Naive thymus-derived CD4-positive, alpha-beta T cell (primary cell): ENCODE data around the gene SHISA5. TPM values are rescaled to one million over a fixed set of nuclear protein-coding genes. Genes with fewer than 3 reads are reported as not detected.

Experiments
- ATAC-seq: fragments of 150-1000 bp; cut with Tn5 transposase; 2 replicates; pipeline ENCODE4 v1.10.0; 2021; ENCODE audit warnings: mild to moderate bottlenecking, moderate library complexity
- CTCF ChIA-PET: fragments of 350-600 bp; sonication (Branson Sonifier 250); formaldehyde crosslinking; loops from one replicate; lab custom pipeline; 2021; ENCODE audit warnings: antibody characterized with exemption; lab: Charles Lee
- POLR2A ChIA-PET: fragments of 350-600 bp; sonication (Branson Sonifier 250); formaldehyde crosslinking; loops from one replicate; lab custom pipeline; 2021; ENCODE audit warnings: antibody characterized with exemption, inconsistent platforms; lab: Charles Lee
- DNase-seq, 9 donors: peaks; one replicate each; pipeline versions ENCODE4 v3.0.0 to v3.0.0-alpha.2; 2020 to 2022; ENCODE audit warnings: mixed read lengths in 1 of 9
- H3K27ac ChIP-seq: one replicate; pipeline ENCODE4 v1.7.0; 2013; ENCODE audit warnings: mild to moderate bottlenecking, low read depth, low read length, moderate library complexity
- H3K27me3 ChIP-seq, 2 donors: one replicate each; pipeline ENCODE4 v1.7.0; 2013; ENCODE audit warnings: low read length in 2 of 2, mild to moderate bottlenecking in 2 of 2, moderate library complexity in 2 of 2; ENCODE audit not compliant: control insufficient read depth in 2 of 2, insufficient read depth in 2 of 2
- H3K36me3 ChIP-seq, 3 experiments: 1 replicate in 2 of 3; 2 replicates in 1 of 3; pipeline ENCODE4 v1.7.0; 2013; ENCODE audit warnings: low read length in 3 of 3, mild to moderate bottlenecking in 3 of 3, moderate library complexity in 1 of 3; ENCODE audit not compliant: insufficient read depth in 3 of 3, control insufficient read depth in 2 of 3
- H3K4me1 ChIP-seq, 2 donors: one replicate each; pipeline ENCODE4 v1.7.0; 2013; ENCODE audit warnings: low read length in 2 of 2, mild to moderate bottlenecking in 2 of 2, moderate library complexity in 1 of 2; ENCODE audit not compliant: control insufficient read depth in 2 of 2, insufficient read depth in 2 of 2
- H3K4me3 ChIP-seq: 2 replicates; pipeline ENCODE4 v1.7.0; 2013; ENCODE audit warnings: mild to moderate bottlenecking, low read length
- H3K9me3 ChIP-seq, 3 experiments: 1 replicate in 2 of 3; 2 replicates in 1 of 3; pipeline ENCODE4 v1.7.0; 2013; ENCODE audit warnings: low read length in 3 of 3; ENCODE audit not compliant: control insufficient read depth in 2 of 3
- H3K27ac Mint-ChIP-seq, 9 donors: one replicate each; pipeline ENCODE4 v1.8.0; 2020 to 2022; ENCODE audit warnings: mixed read lengths in 9 of 9, mild to moderate bottlenecking in 8 of 9, moderate library complexity in 5 of 9, inconsistent platforms in 2 of 9
- H3K27me3 Mint-ChIP-seq, 5 donors: one replicate each; pipeline ENCODE4 v1.8.0; 2021 to 2022; ENCODE audit warnings: mixed read lengths in 5 of 5, mild to moderate bottlenecking in 1 of 5
- H3K36me3 Mint-ChIP-seq, 5 donors: one replicate each; pipeline ENCODE4 v1.8.0; 2020 to 2022; ENCODE audit warnings: mixed read lengths in 5 of 5, mild to moderate bottlenecking in 3 of 5, inconsistent platforms in 1 of 5
- H3K4me1 Mint-ChIP-seq, 7 donors: one replicate each; pipeline ENCODE4 v1.8.0; 2020 to 2022; ENCODE audit warnings: mixed read lengths in 7 of 7, mild to moderate bottlenecking in 3 of 7, inconsistent platforms in 1 of 7
- H3K4me3 Mint-ChIP-seq, 10 donors: one replicate each; pipeline ENCODE4 v1.8.0; 2020 to 2022; ENCODE audit warnings: mild to moderate bottlenecking in 10 of 10, mixed read lengths in 10 of 10, moderate library complexity in 6 of 10, inconsistent platforms in 2 of 10
- H3K9me3 Mint-ChIP-seq, 11 donors: one replicate each; pipeline ENCODE4 v1.8.0; 2020 to 2022; ENCODE audit warnings: mixed read lengths in 11 of 11, mild to moderate bottlenecking in 4 of 11, inconsistent platforms in 1 of 11, moderate library complexity in 1 of 11
- intact Hi-C, 2 donors: fragments of 100-400 bp; cut with micrococcal nuclease; formaldehyde crosslinking; loops; one replicate each; pipeline ENCODE4 v1.15.1; 2023
- polyA plus RNA-seq, 2 donors: library from polyadenylated mRNA; unstranded; fragments of 300-500 nt; fragmentation: Illumina TruSeq; gene quantifications; one replicate each; pipeline ENCODE4 v1.2.3, GENCODE V29; 2021
- total RNA-seq, 6 experiments: library from RNA in 5 of 6; stranded (reverse) in 5 of 6; gene quantifications; 1 replicate in 5 of 6; 2 replicates in 1 of 6; pipeline ENCODE4 v1.2.3 and lab custom pipeline; 2021 to 2026

SHISA5 gene
- total and polyA plus RNA-seq, 7 experiments from 2014 or later = 147 to 383 (median 191) TPM

GRCh38 chr3:48451270-48451669, 52.7 kb downstream of the SHISA5 start:
- H3K4me3 Mint-ChIP-seq = no peak overlapping the region
- Histone ChIP-seq H3K4me1 (peaks cover 8 to 9% of the 10 kb centered on the region in 2 donors), H3K4me3 (no peak overlapping the region), H3K9me3 (no peaks in the 10 kb centered on the region), H3K27me3 (no peaks in the 10 kb centered on the region), H3K36me3 (peaks cover 0 to 39% (median 0%) of the 10 kb centered on the region in 3 experiments), H3K27ac (no peak overlapping the region)
- no peaks in the 10 kb centered on the region for H3K9me3 Mint-ChIP-seq
- CTCF ChIA-PET = interaction anchor here (1.2 to 2.4 kb wide), 2 partner anchors 12 to 15 kb away, joined by 3 to 9 read pairs; partner anchors contain the start of gene CCDC51
- ATAC-seq (no peak), DNase-seq (no peak)
- H3K36me3 Mint-ChIP-seq = peaks cover 3 to 32% (median 7%) of the 10 kb centered on the region in 5 donors
- POLR2A ChIA-PET = interaction anchor here (0.6 to 1.6 kb wide), 4 partner anchors 11 to 895 kb away, joined by 3 to 9 read pairs (median 4); partner anchors contain the start of genes CCDC51 and TMA7
- no peaks in the 10 kb centered on the region for H3K27me3 Mint-ChIP-seq
- H3K27ac Mint-ChIP-seq = no peak overlapping the region
- intact Hi-C loops = no loop called here
- peaks cover 8 to 27% (median 19%) of the 10 kb centered on the region in 7 donors for H3K4me1 Mint-ChIP-seq

- ChIA-PET CTCF (interaction anchor here (0.9 to 3.1 kb wide), 10 partner anchors 10 to 103 kb away, joined by 3 to 35 read pairs (median 5); no protein-coding TSS in a partner anchor), POLR2A (interaction anchor here (0.5 to 4.6 kb wide), 16 partner anchors 10 to 111 kb away, joined by 3 to 34 read pairs (median 7); partner anchors contain the start of genes PLXNB1 and SHISA5)
- peak within 1 kb of the TSS; percentile 80 to 95 (median 88) for H3K4me3 Mint-ChIP-seq
- Histone ChIP-seq H3K4me1 (peaks cover 20 to 22% of the 10 kb centered on the region in 2 donors), H3K27me3 (no peaks in the 10 kb centered on the region), H3K36me3 (peaks cover 0 to 22% (median 12%) of the 10 kb centered on the region in 3 experiments), H3K9me3 (no peaks in the 10 kb centered on the region), H3K27ac (peak within 1 kb of the TSS; percentile 81), H3K4me3 (peak within 1 kb of the TSS; percentile 90)
- DNase-seq = peak; percentile 73 to 93 (median 81)
- peaks cover 0 to 22% (median 9%) of the 10 kb centered on the region in 5 donors for H3K36me3 Mint-ChIP-seq
- H3K27ac Mint-ChIP-seq = peak within 1 kb of the TSS; percentile 84 to 97 (median 92)
- peak; percentile 99 for ATAC-seq
- H3K27me3 Mint-ChIP-seq = no peaks in the 10 kb centered on the region
- H3K4me1 Mint-ChIP-seq = peaks cover 17 to 53% (median 45%) of the 10 kb centered on the region in 7 donors
- no peaks in the 10 kb centered on the region for H3K9me3 Mint-ChIP-seq
- intact Hi-C loops = loop anchor here (1.0 to 10.0 kb wide), 6 partner anchors 20 to 1472 kb away; partner anchors contain the start of genes CCDC12 (in 1 of the 2), NBEAL2 (in 1 of the 2), SLC25A20 (in 1 of the 2) and WDR6 (in 1 of the 2)
Measured at GRCh38 chr3:48446425-48447193, 57.4 kb downstream of the SHISA5 start, which contains the start of gene ATRIP. Gene ATRIP, plus strand, starts transcription at chr3:48446737. Its CDS starts 109 bp downstream, at chr3:48446846.

GRCh38 chr3:48446043-48446424, 57.9 kb downstream of the SHISA5 start:
- no peaks in the 10 kb centered on the region for H3K9me3 Mint-ChIP-seq
- ATAC-seq (no peak), DNase-seq (no peak)
- ChIA-PET CTCF (interaction anchor here (0.9 to 3.1 kb wide), 9 partner anchors 10 to 103 kb away, joined by 3 to 35 read pairs (median 6); no protein-coding TSS in a partner anchor), POLR2A (interaction anchor here (0.5 to 4.6 kb wide), 16 partner anchors 10 to 111 kb away, joined by 3 to 34 read pairs (median 6); partner anchors contain the start of genes PLXNB1 and SHISA5)
- peaks cover 0 to 25% (median 9%) of the 10 kb centered on the region in 5 donors for H3K36me3 Mint-ChIP-seq
- Histone ChIP-seq H3K4me3 (peak overlapping the region; percentile 90), H3K4me1 (peaks cover 25% of the 10 kb centered on the region in 2 donors), H3K27ac (peak overlapping the region; percentile 81), H3K27me3 (no peaks in the 10 kb centered on the region), H3K36me3 (peaks cover 0 to 22% (median 15%) of the 10 kb centered on the region in 3 experiments), H3K9me3 (no peaks in the 10 kb centered on the region)
- H3K27ac Mint-ChIP-seq = peak overlapping the region; percentile 84 to 97 (median 92)
- H3K4me3 Mint-ChIP-seq = peak overlapping the region; percentile 80 to 95 (median 88)
- H3K4me1 Mint-ChIP-seq = peaks cover 21 to 59% (median 49%) of the 10 kb centered on the region in 7 donors
- no peaks in the 10 kb centered on the region for H3K27me3 Mint-ChIP-seq
- intact Hi-C loops = loop anchor here (1.0 to 10.0 kb wide), 6 partner anchors 20 to 1471 kb away; partner anchors contain the start of genes CCDC12 (in 1 of the 2), NBEAL2 (in 1 of the 2), SLC25A20 (in 1 of the 2) and WDR6 (in 1 of the 2)

GRCh38 chr3:48445277-48445882, 58.6 kb downstream of the SHISA5 start:
- ChIA-PET CTCF (interaction anchor here (0.9 to 3.1 kb wide), 8 partner anchors 9 to 111 kb away, joined by 3 to 35 read pairs (median 6); partner anchors contain the start of gene PFKFB4), POLR2A (interaction anchor here (0.6 to 4.6 kb wide), 13 partner anchors 10 to 62 kb away, joined by 3 to 34 read pairs (median 8); partner anchors contain the start of genes PLXNB1 and SHISA5)
- intact Hi-C loops = loop anchor here (10.0 kb wide), 3 partner anchors 449 to 1471 kb away; partner anchors contain the start of genes CCDC12 (in 1 of the 2), NBEAL2 (in 1 of the 2), SLC25A20 (in 1 of the 2) and WDR6 (in 1 of the 2)
- H3K4me1 ChIP-seq = peaks cover 25% of the 10 kb centered on the region in 2 donors
- Mint-ChIP-seq H3K9me3 (peaks cover 0 to 2% (median 0%) of the 10 kb centered on the region in 11 donors), H3K4me1 (peaks cover 21 to 65% (median 52%) of the 10 kb centered on the region in 7 donors), H3K27me3 (no peaks in the 10 kb centered on the region), H3K36me3 (peaks cover 0 to 26% (median 9%) of the 10 kb centered on the region in 5 donors), H3K4me3 (peak overlapping the region; percentile 80 to 95 (median 88)), H3K27ac (peak overlapping the region; percentile 84 to 97 (median 92))
- no peak for ATAC-seq
- H3K9me3 ChIP-seq = no peaks in the 10 kb centered on the region
- H3K27me3 ChIP-seq = no peaks in the 10 kb centered on the region
- H3K4me3 ChIP-seq = no peak overlapping the region
- peaks cover 0 to 22% (median 15%) of the 10 kb centered on the region in 3 experiments for H3K36me3 ChIP-seq
- DNase-seq = no peak
- H3K27ac ChIP-seq = peak overlapping the region; percentile 81

GRCh38 chr3:48441940-48442339, 62.0 kb downstream of the SHISA5 start:
- CTCF ChIA-PET = no interaction called here
- H3K4me3 Mint-ChIP-seq = peak overlapping the region; percentile 71 to 100 (median 94)
- Histone ChIP-seq H3K4me3 (peak overlapping the region; percentile 8), H3K36me3 (peaks cover 0 to 22% (median 15%) of the 10 kb centered on the region in 3 experiments), H3K9me3 (no peaks in the 10 kb centered on the region), H3K27me3 (no peaks in the 10 kb centered on the region), H3K4me1 (peaks cover 22 to 25% of the 10 kb centered on the region in 2 donors), H3K27ac (peak overlapping the region; percentile 93)
- H3K27ac Mint-ChIP-seq = peak overlapping the region; percentile 92 to 100 (median 98)
- no peak for DNase-seq
- no peaks in the 10 kb centered on the region for H3K27me3 Mint-ChIP-seq
- POLR2A ChIA-PET = interaction anchor here (0.6 to 2.0 kb wide), 9 partner anchors 14 to 974 kb away, joined by 3 to 7 read pairs (median 3); partner anchors contain the start of gene SHISA5
- ATAC-seq = no peak
- intact Hi-C loops = loop anchor here (2.0 to 10.0 kb wide), 5 partner anchors 107 to 1467 kb away; partner anchors contain the start of genes CCDC12 (in 1 of the 2), CDC25A (in 1 of the 2), NBEAL2 (in 1 of the 2) and SLC25A20 (in 1 of the 2)
- peaks cover 0 to 2% (median 0%) of the 10 kb centered on the region in 11 donors for H3K9me3 Mint-ChIP-seq
- peaks cover 26 to 64% (median 43%) of the 10 kb centered on the region in 7 donors for H3K4me1 Mint-ChIP-seq
- peaks cover 0 to 26% (median 9%) of the 10 kb centered on the region in 5 donors for H3K36me3 Mint-ChIP-seq
